HL-60 (cell line): ENCODE measurements around the gene USP40.

Experiments used
- CTCF ChIP-seq: IDR thresholded peaks from one replicate; pipeline ENCODE4 v1.5.1; 2011; ENCODE audit warnings: low read length, control low read depth, inconsistent platforms; ENCODE audit not compliant: insufficient read depth
- POLR2AphosphoS5 ChIP-seq: IDR thresholded peaks from 2 replicates; pipeline ENCODE4 v1.6.1; 2012; ENCODE audit warnings: low read depth
- REST ChIP-seq: IDR thresholded peaks from 2 replicates; pipeline ENCODE4 v1.6.1; 2012; ENCODE audit warnings: low read depth; ENCODE audit not compliant: insufficient replicate concordance

GRCh38 chr2:233433794-233434193, 132.8 kb downstream of the USP40 start:
- TF ChIP-seq CTCF (no peak), REST (no peak), POLR2AphosphoS5 (no peak)
